Vagina (tissue), 2 donors: ENCODE measurements around the gene TRIO.

ENCODE experiments used
- POLR2A ChIP-seq, 2 donors: fragments of 450-650 bp; IDR thresholded peaks; one replicate each; pipeline ENCODE4 v1.6.1; 2017; ENCODE audit warnings: antibody characterized with exemption in 2 of 2, mild to moderate bottlenecking in 2 of 2, moderate library complexity in 2 of 2
- TF ChIP-seq, protein P1 (sequence below), 3 experiments: fragments of 450-650 bp in 2 of 3; fragments of 200-600 bp in 1 of 3; sonication (generic) in 1 of 3; IDR thresholded peaks; one replicate each; pipeline ENCODE4 v1.5.1; 2017 to 2019; ENCODE audit warnings: antibody characterized with exemption in 3 of 3, mild to moderate bottlenecking in 2 of 3, moderate library complexity in 2 of 3

DNA sequence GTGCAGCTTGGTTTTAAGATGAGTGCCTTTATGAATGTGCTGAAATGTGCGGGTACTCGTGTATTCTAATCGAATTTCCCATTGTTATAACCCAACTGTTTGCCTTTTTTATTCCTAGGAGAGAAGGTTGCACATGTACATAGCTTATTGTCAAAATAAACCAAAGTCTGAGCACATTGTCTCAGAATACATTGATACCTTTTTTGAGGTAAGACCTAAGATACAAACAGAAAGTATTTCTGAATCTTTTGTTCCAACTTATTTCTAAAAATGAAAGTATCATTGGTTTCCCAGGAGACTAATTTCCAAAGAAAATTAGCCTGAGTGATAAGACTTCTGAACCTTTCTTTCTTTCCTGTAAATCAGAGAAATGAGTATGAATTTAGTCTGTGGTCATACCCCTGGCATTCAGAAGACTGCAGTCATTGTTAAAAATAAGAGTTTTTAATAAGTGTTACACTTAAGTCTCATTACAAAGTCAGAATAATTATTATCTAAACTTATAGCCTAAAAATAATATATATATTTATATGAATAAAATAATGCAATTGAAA, 336.1 kb downstream of the TRIO start:
- TF ChIP-seq, protein P1, sequence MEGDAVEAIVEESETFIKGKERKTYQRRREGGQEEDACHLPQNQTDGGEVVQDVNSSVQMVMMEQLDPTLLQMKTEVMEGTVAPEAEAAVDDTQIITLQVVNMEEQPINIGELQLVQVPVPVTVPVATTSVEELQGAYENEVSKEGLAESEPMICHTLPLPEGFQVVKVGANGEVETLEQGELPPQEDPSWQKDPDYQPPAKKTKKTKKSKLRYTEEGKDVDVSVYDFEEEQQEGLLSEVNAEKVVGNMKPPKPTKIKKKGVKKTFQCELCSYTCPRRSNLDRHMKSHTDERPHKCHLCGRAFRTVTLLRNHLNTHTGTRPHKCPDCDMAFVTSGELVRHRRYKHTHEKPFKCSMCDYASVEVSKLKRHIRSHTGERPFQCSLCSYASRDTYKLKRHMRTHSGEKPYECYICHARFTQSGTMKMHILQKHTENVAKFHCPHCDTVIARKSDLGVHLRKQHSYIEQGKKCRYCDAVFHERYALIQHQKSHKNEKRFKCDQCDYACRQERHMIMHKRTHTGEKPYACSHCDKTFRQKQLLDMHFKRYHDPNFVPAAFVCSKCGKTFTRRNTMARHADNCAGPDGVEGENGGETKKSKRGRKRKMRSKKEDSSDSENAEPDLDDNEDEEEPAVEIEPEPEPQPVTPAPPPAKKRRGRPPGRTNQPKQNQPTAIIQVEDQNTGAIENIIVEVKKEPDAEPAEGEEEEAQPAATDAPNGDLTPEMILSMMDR (IDR thresholded peaks at IDR 0.05), result no peak
- no peak for TF ChIP-seq POLR2A (IDR thresholded peaks at IDR 0.05)
